ENCODE measurements around the gene TENT5A. TPM values are rescaled to one million over a fixed set of nuclear protein-coding genes. Genes with fewer than 3 reads are reported as not detected.

The TENT5A gene
- total RNA-seq, 1 donor from 2014 or later: 0.63 TPM

GRCh38 chr6:81774542-81774941, 22.1 kb upstream of the TENT5A start:
- TF ChIP-seq CTCF (conservative IDR thresholded peaks at IDR 0.05; ENCODE audit: low read depth, low read length): no peak
- no peak for DNase-seq (ENCODE audit: low read depth)
- H3K4me3 ChIP-seq (ENCODE audit: low read depth, low read length): no peak overlapping the region

DNA sequence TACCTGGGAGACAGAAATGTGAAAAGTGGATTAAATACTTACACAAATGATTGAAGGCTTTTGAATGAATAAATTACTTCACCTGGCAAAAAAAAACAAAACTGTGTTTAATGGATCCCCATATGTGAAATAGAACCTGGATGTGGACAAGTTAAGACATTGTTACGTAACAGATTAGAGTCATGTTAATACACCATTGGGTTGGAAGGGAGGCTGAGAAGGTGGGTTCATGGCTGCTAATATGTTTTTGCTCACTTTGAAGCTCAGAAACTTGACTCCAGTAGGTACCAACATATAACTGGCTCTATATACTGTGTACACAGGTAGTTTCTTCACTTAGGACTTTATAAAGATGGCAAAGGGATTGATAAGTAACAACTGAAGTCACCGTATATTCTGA, 21.4 kb upstream of the TENT5A start:
- TF ChIP-seq CTCF (conservative IDR thresholded peaks at IDR 0.05; ENCODE audit: low read depth, low read length): no peak
- no peak overlapping the region for H3K4me3 ChIP-seq (ENCODE audit: low read depth, low read length)
- no peak for DNase-seq (ENCODE audit: low read depth)

DNA sequence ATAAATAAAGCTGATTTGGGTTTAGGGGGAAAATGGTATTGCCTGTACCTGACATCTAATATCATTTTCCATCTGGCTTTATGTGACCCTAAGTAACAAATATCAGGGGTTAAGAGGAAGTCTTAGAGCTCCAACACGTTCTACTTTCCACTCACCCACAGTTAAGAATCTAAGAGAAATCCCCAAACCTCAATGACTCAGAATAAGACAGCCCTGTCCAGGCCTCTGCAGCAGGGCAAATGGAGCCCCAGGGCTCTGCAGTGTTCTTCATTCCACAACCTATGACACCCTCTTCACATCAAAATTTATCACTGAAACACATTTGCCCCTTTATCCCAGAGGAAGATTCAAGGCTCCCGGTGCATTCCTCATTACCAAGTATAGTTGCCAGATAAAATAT, 20.3 kb upstream of the TENT5A start:
- H3K4me3 ChIP-seq (ENCODE audit: low read depth, low read length): no peak overlapping the region
- no peak for DNase-seq (ENCODE audit: low read depth)
- no peak for TF ChIP-seq CTCF (conservative IDR thresholded peaks at IDR 0.05; ENCODE audit: low read depth, low read length)

GRCh38 chr6:81771097-81771496, 18.6 kb upstream of the TENT5A start:
- no peak for DNase-seq (ENCODE audit: low read depth)
- no peak for TF ChIP-seq CTCF (conservative IDR thresholded peaks at IDR 0.05; ENCODE audit: low read depth, low read length)
- no peak overlapping the region for H3K4me3 ChIP-seq (ENCODE audit: low read depth, low read length)

- TF ChIP-seq CTCF (conservative IDR thresholded peaks at IDR 0.05; ENCODE audit: low read depth, low read length): no peak
- DNase-seq (ENCODE audit: low read depth): no peak
Observed at GRCh38 chr6:81770381-81770780, 17.9 kb upstream of the TENT5A start.

GRCh38 chr6:81769824-81770223, 17.3 kb upstream of the TENT5A start:
- TF ChIP-seq CTCF (conservative IDR thresholded peaks at IDR 0.05; ENCODE audit: low read depth, low read length): no peak
- no peak for DNase-seq (ENCODE audit: low read depth)
- H3K4me3 ChIP-seq (ENCODE audit: low read depth, low read length): no peak overlapping the region

More at GRCh38 chr6:81770381-81770780, 17.9 kb upstream of the TENT5A start:
- no peak overlapping the region for H3K4me3 ChIP-seq (ENCODE audit: low read depth, low read length)

DNA sequence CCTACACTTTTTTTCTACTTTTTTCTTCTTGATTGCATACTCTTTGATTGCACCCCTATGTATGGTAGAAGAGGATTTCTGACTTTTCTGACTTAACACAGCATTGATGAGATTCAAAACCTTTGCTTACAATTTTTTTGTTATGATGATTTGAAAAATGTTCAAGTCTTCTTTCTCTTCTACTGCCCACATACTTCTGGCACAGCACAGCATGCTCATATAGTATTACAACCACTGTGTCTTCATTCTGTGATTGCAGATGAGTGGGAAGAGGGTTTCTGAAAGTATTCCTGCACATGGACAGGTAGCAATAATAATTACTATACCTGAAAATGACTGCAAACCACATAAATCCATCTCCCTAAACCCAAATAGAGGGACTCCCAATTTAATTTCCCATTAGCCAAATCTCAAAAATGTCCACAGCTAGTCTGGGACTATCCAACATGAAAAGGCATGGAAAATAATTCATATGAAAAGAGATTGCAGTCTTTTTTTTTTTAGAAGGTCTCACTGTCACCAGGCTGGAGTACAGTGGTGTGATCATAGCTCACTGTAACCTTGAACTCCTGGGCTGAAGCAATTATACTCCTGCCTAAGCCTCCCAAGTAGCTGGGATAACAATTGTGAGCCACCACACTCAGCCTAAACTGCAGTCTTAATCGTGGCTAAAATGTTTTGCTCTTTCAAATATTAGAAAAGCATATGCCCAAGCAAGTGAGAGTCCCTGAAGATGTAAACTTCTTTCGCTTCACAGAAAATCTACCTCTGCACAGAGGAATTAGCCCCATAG, 15.9 kb upstream of the TENT5A start:
- no peak for DNase-seq (ENCODE audit: low read depth)
- TF ChIP-seq CTCF (conservative IDR thresholded peaks at IDR 0.05; ENCODE audit: low read depth, low read length): no peak
- no peak overlapping the region for H3K4me3 ChIP-seq (ENCODE audit: low read depth, low read length)
